HCT116 (cell line): ENCODE data around the gene CACNA2D3.

Source experiments
- CEBPB ChIP-seq: IDR thresholded peaks from 2 replicates; pipeline ENCODE4 v1.6.1; 2012; ENCODE audit warnings: low read depth
- CTCF ChIP-seq, 3 experiments: fragments of 200-600 bp in 1 of 3; sonication (generic) in 1 of 3; IDR thresholded peaks in 2 of 3; conservative IDR thresholded peaks in 1 of 3; 2 replicates each; pipeline ENCODE4 v1.5.1; 2012 to 2017; ENCODE audit warnings: low read depth in 2 of 3, low read length in 2 of 3, antibody characterized with exemption in 1 of 3, borderline replicate concordance in 1 of 3, control low read depth in 1 of 3, mild to moderate bottlenecking in 1 of 3, mixed read lengths in 1 of 3, mixed run types in 1 of 3, moderate library complexity in 1 of 3; ENCODE audit not compliant: insufficient read depth in 1 of 3
- POLR2A ChIP-seq: IDR thresholded peaks from 2 replicates; pipeline ENCODE4 v1.7.0; 2011; ENCODE audit warnings: borderline replicate concordance; ENCODE audit not compliant: insufficient read depth, insufficient read length; ENCODE audit errors: extremely low read depth
- ZFX ChIP-seq: fragments of 450-650 bp; IDR thresholded peaks from 2 replicates; pipeline ENCODE4 v1.6.1; 2017
- ZNF274 ChIP-seq: fragments of 200-500 bp; sonication (Bioruptor generic); IDR thresholded peaks from 2 replicates; pipeline ENCODE4 v1.6.1; 2014; ENCODE audit warnings: mild to moderate bottlenecking, low read depth, low read length, inconsistent platforms

- TF ChIP-seq ZNF274 (no peak), CEBPB (no peak), POLR2A (no peak), ZFX (no peak), CTCF (IDR thresholded peaks at IDR 0.05 in 2 of 3, conservative IDR thresholded peaks at IDR 0.05 in 1 of 3; ENCODE audit: borderline replicate concordance in 1 of 3, insufficient read depth in 1 of 3, low read depth in 2 of 3, low read length in 2 of 3) (no peak)
Observed at GRCh38 chr3:54593653-54594052, 471.3 kb downstream of the CACNA2D3 start.
